Activated CD4-positive, alpha-beta T cell treated with anti-CD3 and anti-CD28 coated beads, Interleukin-2, amount 50 U/mL, for 24 hours (primary cell): Measurements from ENCODE around the gene NR1H2.
"Not testable (repeated sequence)": the region's sequence is repeated elsewhere in the genome, so short reads cannot be mapped to it uniquely, and the experiment has no call there.

ENCODE experiments used
- DNase-seq, 2 donors: peaks; one replicate each; pipeline ENCODE4 v3.0.0-alpha.2; 2020; ENCODE audit warnings: low read depth in 1 of 2, low spot score in 1 of 2

Gene NR1H2

DNA sequence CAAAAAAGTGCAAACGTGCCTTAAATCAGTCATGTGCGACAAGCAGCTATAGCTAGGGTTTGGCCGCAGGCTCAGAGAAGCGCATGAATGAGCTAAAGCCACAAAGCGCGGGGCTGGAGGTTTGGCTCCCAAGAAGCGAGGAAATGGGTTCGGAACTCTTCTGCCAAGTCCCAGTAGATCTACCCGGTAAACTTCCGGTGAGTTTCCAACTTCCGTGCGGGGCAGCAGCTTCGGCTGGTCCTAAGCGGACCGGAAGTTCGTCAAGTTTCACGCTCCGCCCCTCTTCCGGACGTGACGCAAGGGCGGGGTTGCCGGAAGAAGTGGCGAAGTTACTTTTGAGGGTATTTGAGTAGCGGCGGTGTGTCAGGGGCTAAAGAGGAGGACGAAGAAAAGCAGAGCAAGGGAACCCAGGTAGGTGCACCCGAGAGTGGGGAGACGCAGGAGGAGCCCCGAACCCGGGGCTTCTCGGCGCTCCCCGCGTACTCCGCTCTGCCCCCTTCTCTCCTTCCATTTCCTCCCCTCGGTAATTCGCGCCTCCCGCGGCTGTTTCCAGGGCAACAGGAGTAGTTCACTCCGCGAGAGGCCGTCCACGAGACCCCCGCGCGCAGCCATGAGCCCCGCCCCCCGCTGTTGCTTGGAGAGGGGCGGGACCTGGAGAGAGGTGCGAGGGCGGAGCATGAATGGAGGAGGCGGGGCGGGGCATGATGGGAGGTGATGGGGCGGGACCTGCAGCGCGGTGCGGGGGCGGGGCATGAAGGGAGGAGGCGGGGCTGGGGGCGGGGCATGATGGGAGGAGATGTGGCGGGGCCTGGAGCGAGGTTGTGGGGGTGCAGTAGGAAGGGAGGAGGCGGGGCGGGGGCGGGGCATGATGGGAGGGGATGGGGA lies at the start of gene NR1H2:
NR1H2 (plus strand) TSS at position 292 of the 885 bp plus-strand sequence. CDS start 1,149 bp downstream, outside the sequence.
- peak; percentile 87 to 93 for DNase-seq

DNA sequence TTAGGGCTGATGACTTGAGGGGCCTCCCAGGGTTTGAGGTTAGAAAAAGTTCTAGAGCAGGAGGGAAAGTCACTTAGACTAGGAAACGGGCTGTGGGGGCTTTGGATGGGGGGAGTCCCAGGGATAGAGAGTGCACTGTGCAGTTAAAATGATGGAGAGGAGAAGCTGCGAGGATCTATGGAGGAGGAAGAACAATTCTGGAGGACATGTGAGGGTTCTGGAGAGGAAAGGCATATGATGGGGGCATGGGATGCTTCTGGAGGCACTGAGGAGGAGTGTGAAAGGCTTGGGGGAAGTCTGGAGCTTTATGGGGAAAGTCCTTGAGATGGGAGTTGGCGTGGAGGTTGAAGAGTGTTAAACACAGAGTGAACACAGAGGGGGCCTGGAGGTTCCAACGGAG lies 49.2 kb upstream of the NR1H2 start:
- DNase-seq = no peak

DNA sequence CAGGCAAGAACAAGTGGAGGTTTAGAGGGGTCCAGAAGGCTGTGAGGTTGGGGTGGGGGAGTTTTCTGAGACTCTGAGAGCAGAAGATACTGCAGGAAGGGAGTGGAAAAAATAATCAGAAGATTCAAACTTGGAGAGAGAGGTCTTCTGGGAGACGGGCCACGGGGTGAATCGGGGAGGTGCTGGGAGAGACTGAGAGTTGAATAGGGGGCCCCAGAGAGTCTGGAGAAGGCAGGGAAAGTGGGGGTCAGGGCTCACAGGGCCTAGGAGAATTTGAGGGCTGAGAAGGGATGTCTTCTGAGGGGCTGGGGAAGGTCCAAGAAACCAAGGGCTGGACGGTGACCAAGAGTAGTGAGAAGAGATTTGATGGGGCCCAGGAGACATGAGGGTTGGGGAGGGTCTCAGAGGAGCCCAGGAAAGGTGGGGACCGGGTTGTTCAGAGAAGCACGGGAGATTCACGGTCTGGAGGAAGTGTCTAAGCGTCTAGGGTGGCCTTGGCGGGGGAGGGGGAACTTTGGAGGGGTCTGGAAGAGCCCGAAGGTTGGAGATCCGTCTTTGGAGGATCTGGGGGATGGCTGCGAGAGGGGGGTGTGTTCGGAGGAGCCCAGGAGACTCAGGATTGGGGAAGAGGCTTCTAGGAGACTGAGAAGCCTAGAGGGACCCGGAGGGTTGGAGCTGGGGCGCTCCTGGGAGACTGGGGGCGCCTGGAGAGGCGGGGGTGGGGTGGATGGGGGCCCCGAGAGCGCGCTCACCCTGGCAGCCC lies 48.6 kb upstream of the NR1H2 start:
- DNase-seq = no peak

DNA sequence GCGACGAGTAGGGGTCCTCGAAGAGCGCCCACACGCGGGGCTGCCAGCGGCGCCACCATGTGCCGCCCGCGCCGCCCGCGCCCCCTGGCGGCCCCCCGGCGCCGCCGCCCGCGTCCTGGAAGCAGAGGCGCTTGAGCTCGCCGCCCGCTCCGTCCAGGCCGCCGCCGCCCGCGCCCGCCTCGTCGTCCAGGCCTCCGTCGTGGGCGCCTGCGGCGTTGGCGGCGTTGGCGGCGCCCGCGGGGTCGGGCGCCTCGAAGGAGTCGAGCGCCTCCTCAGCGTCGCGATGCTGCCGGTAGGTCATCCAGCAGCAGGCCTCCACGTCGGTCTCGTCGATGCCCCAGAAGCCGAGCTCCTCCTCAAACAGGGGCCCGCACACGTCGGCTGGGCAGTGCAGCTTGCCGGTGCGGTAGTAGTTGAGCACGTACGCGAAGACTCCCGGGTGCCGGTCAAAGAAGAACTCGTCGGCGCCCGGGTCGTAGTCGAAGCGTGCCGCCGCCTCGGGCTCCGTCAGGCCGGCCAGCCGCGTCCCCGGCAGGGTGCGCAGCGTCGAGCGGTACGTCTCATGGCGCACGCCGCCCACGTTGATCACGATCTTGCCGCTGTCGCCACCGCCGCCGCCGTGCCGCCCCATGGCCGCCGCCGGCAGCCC lies 47.9 kb upstream of the NR1H2 start:
- no peak for DNase-seq

DNA sequence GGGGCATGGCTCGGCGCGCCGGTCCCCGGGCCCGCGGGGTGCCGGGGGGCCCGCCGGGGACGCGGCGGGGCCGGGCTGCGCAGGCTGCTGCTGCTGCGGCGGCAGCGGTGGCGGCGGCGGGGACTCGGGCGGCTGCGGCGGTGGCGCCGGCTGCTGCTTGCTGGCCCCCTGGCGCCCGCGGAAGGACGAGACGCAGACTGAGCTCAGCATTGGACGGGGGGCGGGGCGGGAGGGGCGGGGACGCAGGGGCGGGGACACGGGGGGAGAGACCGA lies 47.4 kb upstream of the NR1H2 start:
- no peak for DNase-seq

DNA sequence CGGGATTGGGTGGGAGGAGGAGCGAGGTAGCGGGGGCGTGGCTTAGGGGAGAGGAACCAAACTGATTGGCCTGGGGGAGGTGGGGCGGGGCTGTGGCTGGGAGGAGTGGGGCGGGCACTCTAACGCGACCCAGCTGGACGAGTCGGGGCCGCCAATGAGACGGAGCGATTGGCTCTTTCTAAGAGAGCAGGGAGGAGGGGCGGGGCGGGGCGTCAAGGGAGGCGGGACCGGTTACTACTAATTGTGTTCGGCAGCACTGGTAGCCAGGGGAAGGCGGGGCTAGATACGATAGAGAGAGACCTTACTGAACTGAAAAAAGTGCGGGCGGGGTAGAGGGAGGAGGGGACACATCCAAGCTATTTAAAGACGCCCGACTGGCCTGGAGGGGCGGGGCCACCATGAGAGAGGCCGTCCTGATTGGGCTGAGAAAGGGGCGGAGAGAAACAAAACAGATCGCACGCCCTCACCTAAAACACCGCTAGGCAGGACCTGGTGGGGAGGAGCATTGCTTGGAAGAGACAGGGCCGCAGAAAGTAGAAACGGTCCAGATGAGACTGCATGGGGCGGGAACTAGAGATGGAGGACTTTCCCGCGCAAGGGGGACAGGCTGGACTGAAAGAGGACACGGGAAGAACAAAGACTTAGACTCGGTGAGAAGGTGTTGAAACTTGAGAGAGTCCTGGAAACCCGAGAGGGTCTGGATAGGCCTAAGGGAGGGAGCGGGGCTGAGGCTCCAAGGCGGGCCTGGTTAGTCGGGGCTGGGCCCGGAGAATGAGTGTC lies 46.9 kb upstream of the NR1H2 start, which contains the start of gene KCNC3:
KCNC3 (minus strand) TSS at position 232 of the 780 bp plus-strand sequence. CDS start 295 bp downstream, outside the sequence.
- peak; percentile 83 to 95 for DNase-seq

DNA sequence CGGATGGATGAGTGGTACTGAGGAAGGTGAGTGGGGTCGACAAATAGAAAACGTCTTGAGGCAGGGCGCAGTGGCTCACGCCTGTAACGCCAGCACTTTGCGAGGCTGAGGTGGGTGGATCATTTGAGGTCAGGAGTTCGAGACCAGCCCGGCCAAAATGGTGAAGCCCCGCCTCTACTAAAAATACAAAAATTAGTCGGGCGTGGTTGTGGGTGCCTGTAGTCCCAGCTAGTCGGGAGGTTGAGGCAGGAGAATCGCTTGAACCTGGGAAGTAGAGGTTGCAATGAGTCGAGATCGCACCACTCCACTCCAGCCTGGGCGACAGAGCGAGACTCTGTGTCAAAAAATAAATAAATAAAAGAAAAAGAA lies 46.3 kb upstream of the NR1H2 start:
- not testable (repeated sequence) for DNase-seq

DNA sequence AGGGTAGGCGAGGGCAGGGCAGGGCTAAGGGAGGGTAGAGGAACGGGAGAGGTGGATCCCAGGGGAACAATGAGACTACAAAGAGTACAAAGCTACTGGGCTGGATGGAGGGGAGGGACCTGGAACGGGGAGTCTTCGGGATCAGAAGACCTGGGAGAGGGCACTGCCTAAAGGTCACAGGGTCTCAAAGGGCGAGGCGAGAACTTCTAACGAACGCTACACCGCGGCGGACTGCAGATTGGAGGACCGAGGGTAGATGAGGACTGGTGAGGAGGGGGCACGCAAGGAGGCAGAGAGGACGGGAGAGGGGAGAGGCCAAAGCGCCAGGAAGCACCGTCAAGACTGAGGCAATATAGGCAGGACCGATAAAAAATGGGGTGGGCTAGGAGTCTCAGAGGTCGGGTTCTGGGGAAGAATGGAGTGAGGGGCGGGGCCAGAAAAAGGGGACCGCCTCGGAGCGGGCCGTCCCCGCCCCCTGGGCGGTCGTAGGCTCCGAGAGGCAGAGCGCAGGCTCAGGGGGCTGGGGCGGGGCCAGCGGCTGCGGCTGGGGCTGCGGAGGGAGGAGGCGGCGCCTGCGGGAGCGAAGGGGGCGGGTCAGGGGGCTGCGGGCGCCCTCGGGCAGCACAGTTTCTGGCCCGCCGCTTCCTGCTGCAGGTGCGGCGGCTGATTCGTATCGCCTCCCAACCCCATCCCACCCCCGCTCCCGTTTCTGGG lies 45.7 kb upstream of the NR1H2 start:
- peak; percentile 58 to 67 for DNase-seq

DNA sequence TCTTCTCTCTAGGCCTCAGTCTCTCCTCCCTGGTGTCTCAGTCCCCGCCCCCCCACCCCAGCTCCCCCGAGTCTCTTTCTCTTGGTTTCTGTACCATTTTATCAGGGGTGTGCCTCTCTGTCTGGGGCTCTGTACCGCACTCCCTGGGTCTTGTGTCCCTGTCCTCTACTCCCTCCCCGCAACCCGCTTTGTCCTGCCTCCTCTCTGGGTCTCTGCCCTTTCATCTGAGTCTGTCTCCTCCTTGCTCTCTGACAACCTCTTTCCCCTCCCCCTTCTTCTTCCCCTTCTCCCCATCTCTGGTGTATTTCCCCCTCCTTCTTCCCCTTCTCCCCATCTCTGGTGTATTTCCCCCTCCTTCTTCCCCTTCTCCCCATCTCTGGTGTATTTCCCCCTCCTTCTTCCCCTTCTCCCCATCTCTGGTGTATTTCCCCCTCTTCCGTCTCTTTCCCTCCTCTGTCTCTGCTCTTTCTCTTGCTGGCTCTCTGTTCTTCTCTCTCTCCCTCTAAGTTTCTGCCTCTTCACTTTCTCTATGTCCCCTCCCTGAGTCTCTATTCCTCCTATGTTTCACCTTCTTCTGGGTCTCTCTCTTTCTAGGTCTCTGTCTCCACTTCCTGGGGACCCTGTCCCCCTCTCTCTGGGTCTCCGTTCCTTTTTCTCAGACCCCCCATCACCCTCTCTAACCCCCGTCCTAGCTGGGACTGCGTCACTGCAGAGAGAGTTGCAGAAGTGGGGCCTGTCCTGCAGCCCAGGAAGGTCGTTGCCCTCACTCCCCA lies 44.9 kb upstream of the NR1H2 start:
- DNase-seq = no peak

DNA sequence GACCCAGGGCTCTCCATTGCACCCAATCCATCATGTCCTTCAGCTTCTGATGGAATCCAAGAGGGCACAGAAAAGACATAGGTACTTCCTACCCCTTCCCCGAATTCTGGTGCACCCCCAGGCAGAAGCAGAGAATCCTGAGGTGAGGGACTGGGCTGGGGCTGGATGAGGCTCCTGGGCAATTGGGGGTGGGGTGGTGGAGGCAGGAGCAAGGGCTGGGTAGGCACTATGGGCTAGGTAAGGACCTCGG lies 44.3 kb upstream of the NR1H2 start:
- DNase-seq = no peak

DNA sequence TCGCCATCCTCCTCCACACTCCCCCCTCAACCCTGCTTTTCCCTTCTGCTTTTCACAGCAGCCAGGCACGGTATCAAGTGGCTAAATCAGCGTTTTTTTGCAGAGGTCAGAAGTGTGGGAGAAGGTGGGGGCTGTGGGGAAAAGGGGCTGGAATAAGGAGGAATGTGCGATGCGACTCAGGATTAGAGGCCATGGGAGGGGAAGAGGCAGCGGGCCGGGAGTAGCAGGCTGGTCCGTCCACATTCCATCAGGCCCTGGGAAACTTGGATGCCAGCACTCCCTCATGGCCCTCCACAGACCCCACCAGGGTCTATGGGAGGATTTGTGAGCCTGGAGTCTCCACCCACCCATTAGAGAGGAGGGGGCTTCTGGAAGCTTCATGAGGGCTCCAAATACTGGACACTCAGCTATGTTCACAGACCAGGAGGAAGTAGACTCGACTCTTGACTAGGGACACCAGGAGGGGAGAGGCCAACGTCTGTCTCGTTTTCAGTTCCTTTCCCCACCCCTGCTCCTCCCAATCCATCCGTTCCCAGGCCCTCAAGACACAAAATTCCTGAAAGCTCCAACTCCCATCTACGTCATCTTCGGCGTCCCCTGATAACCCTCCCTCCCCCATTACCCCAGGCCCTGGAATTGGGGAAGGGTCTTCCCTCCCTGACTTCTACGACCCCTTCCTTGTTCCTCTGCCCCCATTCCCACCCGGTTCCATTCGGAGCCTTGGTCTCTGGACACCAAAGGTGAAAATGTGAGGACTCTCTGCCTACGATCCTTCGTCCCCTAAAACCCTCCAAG lies 43.8 kb upstream of the NR1H2 start:
- DNase-seq = no peak

DNA sequence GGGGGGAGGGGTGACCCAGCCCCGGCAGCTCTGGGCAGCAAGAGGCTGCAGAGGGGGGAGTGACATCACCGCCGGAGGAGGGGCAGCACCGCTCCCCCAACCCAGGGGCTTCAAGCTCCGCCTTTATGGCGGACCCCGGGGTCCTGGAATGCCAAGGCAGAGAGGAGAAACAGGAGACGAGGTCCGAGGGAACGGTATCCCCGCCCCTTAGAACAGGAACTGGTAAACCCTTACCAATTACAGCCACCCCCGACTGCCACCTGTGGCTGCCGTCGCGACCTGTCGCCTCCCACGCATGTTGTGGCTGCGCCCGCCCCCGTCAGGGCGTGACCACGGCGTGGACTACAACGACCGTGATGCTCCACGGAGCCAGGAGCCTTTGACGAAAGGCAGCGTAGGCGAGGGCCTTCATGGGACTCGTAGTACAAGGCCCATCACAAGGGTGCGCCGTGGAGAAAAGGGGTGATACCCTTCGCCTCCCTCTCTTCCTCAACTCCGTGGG lies 43.0 kb upstream of the NR1H2 start:
- DNase-seq = peak; percentile 83 to 93

DNA sequence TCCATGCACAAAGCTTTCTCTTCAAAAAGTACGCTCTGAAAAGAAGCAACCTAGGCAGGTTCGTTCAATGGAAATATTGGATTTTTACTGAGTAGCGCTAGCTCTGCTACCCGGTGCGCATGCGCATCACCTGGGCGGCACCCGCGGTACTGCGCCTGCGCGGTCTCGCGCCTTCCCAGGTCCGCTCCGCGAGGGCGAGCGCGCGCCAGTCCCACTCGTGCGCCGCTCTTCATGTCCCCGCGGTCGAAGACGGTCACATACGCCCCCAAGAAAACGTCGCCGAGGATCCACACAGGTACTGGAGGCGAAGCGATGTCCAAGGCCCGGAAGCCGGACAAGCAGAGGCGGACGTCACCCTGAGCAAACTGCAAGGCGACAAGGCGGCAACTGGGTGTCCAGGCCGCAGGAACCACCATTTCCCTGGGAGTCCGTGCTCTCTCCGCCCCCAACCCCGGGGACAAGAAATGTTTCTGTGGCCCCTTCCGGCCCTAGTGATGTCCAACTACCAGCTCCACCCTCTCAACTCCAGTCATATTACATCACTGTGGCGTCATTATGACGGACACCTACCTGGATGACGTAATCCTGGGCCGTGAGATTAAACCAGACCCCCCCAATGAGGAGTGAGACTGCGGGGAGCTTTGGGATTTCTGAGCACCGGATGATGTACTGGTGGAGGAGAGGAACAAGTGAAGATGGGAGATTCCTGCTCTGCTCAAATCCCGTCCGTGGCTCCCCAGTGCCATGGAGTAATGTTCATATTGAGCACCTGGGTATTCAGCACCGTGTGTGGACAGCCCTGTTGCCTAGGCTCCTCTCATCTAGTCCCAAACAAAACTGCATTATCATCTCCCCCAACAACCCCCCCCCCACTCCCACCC lies 42.3 kb upstream of the NR1H2 start:
- DNase-seq = peak; percentile 76 to 77

DNA sequence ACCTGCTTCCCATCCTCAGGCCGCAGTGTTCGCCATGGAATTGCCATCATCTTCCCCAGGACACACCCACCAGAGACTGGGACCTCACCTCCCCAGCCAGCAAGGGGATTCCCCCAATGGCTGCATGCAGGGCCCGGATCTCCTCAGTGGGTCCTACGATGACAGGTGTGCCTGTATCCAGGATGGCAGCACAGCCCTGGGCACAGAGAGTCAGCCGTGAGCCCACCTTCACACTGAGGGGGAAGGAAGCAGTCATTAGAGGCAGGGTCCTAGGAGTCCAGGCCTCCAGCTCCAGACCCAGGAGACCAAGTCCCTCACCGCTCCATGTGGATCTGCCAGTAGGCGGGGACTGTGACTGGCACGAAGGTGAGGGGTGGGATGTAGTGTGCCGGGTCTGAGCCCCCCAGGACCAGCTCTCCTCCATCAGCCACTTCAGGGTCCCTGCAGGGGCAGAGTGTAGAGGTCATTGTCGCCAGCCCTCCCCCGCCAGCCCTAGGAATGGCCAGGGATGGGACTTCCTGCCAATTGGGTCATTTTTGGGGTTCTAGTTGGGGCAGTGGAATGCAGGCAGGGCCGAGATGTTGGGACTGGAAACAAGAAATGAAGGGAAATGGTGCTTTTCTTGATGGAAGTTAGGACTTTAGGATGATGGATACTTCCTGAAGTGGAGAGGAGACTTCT lies 41.4 kb upstream of the NR1H2 start:
- no peak for DNase-seq

DNA sequence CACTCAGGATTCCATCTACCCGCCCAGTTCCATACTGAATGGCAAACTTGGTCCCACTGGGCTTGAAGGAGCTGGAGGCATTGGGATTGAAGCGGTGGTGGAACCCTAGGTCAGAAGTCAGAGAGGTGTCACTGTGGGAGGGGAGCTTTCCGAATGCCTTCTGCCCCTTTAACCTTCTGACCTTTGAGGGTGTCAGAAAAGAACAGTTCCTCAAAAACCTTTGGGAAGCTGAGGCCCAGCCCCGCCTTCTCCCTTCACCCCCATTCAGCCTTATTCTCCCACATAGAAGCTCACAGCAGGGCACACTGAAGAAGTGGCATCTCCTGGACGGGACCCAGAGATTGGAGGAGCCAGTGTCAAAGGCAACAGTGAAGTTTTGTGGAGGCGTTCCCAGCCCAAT lies 39.2 kb upstream of the NR1H2 start:
- not testable (repeated sequence) for DNase-seq

DNA sequence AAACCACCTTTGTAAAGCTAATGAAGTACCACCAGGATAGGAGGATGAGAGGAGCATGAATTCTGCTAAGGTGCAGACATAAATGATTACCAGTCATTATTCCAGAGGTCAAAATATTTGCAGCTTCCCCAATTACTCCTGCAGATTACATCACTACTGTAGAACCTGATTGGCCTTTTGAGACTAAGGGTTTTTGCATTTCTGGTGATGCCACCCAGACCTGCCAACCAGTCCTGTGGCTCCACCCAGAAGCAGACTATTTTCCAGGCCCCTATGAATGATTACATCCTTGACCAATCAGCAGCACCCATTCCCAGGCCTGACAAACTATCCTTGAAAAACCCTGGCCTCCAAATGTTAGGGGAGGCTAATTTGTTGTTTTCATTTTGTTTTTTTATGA lies 35.9 kb upstream of the NR1H2 start:
- DNase-seq = no peak

DNA sequence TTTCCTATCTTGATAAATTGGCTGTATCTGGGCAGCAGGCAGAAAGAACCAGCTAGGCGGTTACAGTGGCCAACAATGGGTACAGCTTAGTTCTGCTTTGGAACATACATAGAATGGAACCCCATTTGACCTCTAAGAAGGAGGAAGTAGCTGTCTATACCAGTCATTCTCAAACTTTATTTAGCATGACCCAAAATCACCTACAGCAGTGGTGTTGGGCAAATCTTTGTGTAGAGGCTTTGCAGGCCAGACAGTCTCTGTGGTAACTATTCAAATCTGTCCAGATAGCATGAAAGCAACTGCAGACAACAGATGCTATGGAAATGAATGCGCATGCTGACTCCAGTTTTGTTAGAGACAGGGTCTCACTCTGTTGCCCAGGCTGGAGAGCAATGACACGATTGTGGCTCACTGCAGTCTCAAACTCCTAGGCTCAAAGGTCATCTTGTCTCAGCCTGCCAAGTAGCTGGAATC lies 35.1 kb upstream of the NR1H2 start:
- no peak for DNase-seq
